Liver (tissue), 3 donors: ENCODE results near the gene CLPTM1.

Experiments used
- ATF3 ChIP-seq: IDR thresholded peaks from 2 replicates; pipeline ENCODE4 v1.6.1; 2016; ENCODE audit warnings: antibody characterized with exemption
- CTCF ChIP-seq: fragments of 150-350 bp; IDR thresholded peaks from 2 replicates; pipeline ENCODE4 v1.5.1; 2017; ENCODE audit warnings: improper control_type of control experiment, low read depth, low read length; ENCODE audit not compliant: missing input control
- FOXA1 ChIP-seq: IDR thresholded peaks from 2 replicates; pipeline ENCODE4 v1.6.1; 2016; ENCODE audit warnings: antibody characterized with exemption
- GABPA ChIP-seq, 2 donors: IDR thresholded peaks in 1 of 2; conservative IDR thresholded peaks in 1 of 2; 2 replicates each; pipeline ENCODE4 v1.6.1; 2016; ENCODE audit warnings: antibody characterized with exemption in 2 of 2, mild to moderate bottlenecking in 1 of 2, moderate library complexity in 1 of 2
- HNF4A ChIP-seq, 2 donors: conservative IDR thresholded peaks; 2 replicates each; pipeline ENCODE4 v1.6.1; 2016; ENCODE audit warnings: antibody characterized with exemption in 2 of 2, mild to moderate bottlenecking in 2 of 2
- JUND ChIP-seq, 2 donors: IDR thresholded peaks; 2 replicates each; pipeline ENCODE4 v1.6.1; 2016; ENCODE audit warnings: antibody characterized with exemption in 2 of 2
- MAX ChIP-seq: IDR thresholded peaks from 2 replicates; pipeline ENCODE4 v1.6.1; 2016; ENCODE audit warnings: antibody characterized with exemption
- RAD21 ChIP-seq, 2 donors: IDR thresholded peaks; 2 replicates each; pipeline ENCODE4 v1.6.1; 2016; ENCODE audit warnings: antibody characterized with exemption in 2 of 2, mild to moderate bottlenecking in 2 of 2
- RXRA ChIP-seq, 2 donors: IDR thresholded peaks; 2 replicates each; pipeline ENCODE4 v1.6.1; 2017 to 2018; ENCODE audit warnings: antibody characterized with exemption in 2 of 2, mild to moderate bottlenecking in 1 of 2
- SP1 ChIP-seq: IDR thresholded peaks from 2 replicates; pipeline ENCODE4 v1.6.1; 2018; ENCODE audit warnings: antibody characterized with exemption, mild to moderate bottlenecking
- TAF1 ChIP-seq: conservative IDR thresholded peaks from 2 replicates; pipeline ENCODE4 v1.6.1; 2016; ENCODE audit warnings: antibody characterized with exemption, mild to moderate bottlenecking
- YY1 ChIP-seq: IDR thresholded peaks from 2 replicates; pipeline ENCODE4 v1.6.1; 2016; ENCODE audit warnings: antibody characterized with exemption, mild to moderate bottlenecking
- donor health status: healthy.
- donor health status: healthy.

- TF ChIP-seq CTCF (no peak), RAD21 (IDR thresholded peaks at IDR 0.05) (no peak), RXRA (IDR thresholded peaks at IDR 0.05) (no peak), JUND (IDR thresholded peaks at IDR 0.05) (peak in 1 of 2 donors; percentile 43), GABPA (IDR thresholded peaks at IDR 0.05 in 1 of 2, conservative IDR thresholded peaks at IDR 0.05 in 1 of 2) (no peak), HNF4A (conservative IDR thresholded peaks at IDR 0.05) (no peak), TAF1 (no peak), ATF3 (no peak), SP1 (no peak), MAX (no peak), FOXA1 (no peak), YY1 (no peak)
Observed at GRCh38 chr19:44948763-44949374, 6.3 kb upstream of the CLPTM1 start.
